ENCODE results near the gene SLC22A14.
"Not testable (repeated sequence)": the region's sequence is repeated elsewhere in the genome, so short reads cannot be mapped to it uniquely, and the experiment has no call there.

The SLC22A14 gene

DNA sequence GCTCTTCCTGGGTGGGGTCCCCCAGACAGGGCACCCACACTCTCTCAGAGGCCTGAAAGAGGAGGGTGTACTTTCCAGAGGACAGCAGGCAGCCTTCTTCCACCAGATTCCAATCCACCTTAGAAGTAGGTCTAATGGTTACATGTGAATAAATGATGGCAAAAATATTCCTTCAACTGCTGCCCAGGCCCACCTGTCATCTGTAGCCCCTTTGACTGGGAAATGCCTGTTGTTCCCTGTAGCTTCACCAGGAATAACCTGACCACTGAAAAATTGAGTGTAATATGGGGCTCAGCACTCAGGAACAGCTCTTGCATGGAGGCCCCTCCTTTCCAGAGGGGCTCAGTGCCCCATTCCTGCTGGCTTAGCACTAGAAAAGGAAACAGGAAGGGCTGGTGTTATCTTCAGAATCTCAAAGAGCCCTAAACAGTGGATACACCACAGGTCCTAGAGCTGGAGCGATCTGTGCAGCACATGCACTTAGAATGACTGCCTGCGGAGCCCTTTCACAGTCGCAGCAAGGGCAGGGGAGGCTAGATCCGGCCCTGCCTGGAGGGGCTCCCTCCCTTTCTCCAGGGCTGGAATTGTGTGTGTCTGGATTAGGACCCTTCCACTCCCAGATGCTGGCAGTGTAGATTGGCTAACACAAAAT, 32.1 kb downstream of the SLC22A14 start:
- DNase-seq = no peak

DNA sequence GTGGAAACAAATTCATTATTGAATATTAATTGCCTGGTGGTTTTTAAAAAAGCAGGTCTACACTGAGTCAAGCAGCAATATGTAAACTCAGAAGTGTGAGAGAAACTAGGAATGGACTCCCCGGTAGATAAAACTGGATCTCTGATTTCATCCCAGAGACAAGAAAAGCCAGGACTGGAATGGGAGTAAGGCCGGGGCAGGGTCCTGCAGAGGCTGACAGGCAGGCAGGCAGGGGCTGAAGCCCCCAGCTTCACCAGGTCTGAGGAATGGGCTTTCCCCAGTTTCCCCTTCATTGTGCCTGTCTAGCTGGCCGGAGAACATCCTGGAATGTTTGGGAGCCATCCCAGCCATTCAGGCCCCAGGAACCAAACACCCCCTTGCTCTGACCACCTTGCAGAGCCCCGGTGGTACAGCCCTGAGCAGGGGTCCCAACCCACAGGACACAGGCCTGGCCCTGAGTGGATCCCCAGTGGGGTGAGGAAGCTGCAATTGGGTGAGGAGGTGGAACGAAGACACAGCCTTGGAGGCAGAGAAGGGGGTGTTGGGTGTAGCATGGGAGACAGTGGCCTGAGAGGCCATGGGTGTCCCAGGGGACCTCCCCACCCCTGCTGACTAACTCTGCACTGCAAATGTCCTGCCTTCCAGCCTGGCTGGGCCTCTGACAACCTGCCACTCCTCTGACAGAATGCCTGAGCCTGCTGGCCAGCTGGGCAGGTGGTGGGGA, 32.8 kb downstream of the SLC22A14 start:
- DNase-seq = no peak

DNA sequence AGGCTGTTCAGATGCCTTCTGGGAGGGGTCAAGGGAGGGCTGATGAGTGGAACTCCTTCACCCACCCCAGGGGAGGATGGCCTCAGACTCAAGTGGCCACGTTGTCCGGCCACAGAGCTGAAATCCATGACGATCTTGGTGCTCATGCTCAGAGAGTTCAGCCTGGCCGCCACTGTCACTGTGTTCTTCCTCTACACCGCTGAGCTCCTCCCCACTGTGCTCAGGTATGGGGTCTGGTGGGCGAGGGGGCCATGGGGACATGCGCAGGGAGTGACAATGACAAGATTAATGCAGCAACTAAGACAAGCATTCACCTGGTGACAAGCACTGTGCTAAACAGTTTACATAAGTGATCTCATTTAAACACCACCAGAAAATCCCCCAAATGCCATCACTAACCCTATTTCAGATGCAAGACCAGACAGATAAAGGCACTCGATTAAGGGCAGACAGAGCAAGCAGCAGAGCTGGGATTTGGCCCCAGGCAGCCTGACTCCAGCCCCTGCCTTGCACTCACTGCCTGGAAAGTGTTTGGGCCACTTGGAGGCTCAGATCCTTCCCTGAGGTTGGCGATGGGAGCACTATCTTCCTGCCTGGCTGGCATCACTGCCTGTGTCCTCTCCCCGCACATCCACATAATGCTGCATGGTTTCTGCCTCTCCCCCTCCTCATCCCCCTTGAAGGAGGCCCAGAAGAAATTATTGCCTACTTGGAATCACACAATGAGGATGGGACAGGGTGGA, 33.6 kb downstream of the SLC22A14 start:
- DNase-seq = no peak

DNA sequence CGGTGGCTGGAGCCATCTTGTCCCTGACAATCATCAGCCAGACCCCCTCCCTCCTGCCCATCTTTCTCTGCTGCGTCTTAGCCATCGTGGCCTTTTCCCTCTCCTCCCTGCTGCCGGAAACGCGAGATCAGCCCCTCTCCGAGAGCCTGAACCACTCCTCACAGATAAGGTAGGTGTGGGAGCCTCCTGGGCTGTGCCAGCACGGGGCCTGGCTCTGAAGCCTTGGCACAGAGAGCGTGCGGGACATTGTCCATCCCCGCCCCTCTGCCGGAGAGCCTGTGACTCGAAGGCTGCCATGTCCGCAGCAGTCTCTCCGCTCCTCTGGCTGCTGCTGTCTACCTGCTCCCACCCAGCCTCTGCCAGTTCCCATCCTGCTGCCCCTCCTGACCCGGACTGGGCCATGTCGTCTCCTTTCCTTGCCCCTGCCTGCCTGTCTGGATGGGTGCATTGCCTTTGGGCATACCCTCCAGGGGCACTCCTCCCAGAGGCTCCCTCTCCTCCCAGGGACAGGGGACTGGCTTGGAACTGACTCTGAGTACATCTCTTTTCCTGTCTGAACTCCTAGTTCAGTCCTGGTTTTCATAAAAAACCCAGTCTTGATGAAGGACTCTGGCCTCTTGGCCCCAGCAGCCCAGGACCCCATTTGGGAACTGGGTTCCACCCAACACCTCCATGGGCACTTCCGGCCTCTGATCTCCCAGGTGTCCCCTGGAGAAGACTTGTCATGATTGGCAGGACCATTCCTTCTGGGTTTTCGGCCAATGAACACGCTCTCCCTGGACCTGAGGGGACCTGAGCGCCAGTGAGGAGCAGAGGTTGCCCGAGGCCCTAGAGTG, 34.5 kb downstream of the SLC22A14 start:
- no peak for DNase-seq

DNA sequence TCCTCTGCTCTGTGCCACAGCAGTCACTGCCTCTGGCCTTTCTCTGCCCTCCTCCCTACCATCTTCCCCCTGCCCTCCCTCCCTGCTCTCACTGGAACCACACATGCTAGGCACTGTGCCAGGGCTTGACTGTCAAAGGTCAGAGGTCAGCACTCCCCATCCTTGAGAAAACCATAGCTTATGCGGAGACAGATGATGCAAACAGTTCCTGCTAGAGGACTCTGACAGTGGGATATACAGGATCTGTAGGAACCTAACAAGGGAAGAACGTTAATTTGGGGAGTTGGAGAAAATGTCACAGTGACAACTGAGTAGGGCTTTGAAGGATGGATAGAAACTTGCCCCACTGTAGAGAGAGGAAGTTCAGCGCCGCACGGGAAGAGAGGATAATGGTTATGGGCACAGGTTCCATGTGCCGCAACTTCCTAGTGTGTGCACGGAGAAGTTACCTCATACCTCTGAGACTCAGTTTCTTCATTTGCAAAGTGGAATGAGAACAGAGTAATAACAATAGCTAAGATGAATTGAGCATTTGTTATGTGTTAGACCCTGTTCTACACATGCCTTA, 35.2 kb downstream of the SLC22A14 start:
- DNase-seq = no peak

DNA sequence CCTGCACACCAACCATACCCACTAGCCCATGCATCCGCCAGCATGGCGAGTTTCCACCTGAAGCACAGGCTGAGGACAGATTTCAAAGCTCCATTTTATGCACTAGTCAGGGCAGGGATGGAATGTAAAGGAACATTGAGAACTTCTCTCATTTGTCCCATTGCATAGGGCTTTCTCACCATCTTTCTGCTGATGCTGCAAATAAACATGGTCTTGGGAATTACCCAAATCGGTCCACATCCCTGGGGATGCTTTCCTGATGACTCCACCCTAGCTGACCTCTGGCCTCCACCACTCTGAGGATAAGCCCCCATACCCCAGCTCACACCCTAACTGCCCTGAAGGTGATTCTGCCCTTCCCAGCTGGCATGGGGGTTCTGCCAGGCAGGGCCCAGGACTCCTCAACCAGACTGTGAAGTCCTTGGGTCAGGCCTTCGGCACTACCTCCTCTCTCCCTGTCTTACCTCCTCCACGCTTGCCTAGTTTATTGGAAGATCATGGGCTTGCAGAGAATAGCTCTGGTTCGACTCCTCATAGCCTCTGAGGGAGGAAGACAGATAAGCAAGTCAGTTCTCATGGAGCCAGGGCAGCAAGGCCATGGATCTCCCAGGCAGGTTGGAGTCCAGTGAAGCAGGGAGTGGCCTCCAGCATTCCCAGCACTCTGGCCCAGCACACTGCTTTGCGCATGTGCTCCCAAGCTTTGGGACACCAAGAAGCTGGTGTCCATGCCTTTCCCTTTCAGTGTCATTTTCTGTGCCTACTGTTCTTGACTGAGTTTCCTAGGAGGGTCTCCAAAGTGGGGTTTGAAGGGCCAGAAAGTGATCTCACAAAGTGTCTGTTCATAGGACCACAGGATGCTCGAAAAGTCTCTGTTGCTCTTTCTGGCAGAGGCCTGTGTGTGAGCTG, 36.9 kb downstream of the SLC22A14 start:
- DNase-seq = no peak

DNA sequence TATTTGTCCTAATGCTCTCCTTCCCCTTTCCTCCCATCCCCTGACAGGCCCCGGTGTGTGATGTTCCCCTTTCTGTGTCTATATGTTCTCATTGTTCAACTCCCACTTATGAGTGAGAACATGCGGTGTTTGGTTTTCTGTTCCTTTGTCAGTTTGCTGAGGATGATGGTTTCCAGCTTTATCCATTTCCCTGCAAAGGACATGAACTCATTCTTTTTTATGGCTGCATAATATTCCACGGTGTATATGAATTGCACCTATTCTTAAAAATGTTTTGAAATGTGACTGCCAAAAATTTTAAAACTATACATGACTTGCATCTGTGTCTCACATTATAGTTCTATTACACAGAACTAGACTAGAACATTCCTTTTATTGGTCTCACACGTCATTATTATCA, 38.5 kb downstream of the SLC22A14 start:
- not testable (repeated sequence) for DNase-seq

DNA sequence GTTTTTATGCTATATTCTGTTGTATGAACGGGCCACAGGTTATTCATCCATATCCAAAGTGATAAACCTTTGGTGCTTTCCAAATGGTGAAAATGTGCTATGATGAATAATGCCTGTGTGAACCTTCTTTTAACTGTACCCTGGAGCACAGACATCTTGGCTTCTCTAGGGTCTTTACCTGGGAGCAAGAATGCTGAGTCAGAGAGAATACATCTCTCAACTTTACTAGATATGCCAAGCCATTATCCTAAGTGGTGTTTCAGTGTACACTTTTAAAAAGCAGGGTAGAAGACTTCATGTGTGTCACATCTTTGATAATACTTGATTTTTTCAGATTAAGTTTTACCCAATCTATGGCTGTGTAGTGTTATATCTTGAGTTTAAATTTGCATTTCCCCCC, 41.0 kb downstream of the SLC22A14 start:
- no peak for DNase-seq

DNA sequence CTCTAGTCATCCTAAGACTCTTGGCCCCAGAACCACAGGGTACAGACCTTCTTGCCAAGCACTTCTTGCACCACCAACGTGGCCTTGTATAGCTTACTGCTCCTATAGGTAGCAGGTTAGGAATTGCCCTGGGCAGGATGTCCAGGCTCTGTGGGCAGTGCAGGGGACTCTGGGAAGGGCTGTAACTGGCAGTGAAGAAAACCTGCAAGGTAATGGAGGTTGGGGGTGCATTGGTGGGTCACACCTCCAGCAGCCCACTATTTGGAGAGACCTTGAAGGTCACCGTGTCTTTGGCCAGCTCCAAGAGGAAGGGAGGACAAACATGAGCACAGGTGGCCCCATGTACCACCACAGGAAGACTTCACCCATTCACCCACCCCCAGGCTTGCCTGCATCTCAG, 43.2 kb downstream of the SLC22A14 start:
- DNase-seq = no peak

DNA sequence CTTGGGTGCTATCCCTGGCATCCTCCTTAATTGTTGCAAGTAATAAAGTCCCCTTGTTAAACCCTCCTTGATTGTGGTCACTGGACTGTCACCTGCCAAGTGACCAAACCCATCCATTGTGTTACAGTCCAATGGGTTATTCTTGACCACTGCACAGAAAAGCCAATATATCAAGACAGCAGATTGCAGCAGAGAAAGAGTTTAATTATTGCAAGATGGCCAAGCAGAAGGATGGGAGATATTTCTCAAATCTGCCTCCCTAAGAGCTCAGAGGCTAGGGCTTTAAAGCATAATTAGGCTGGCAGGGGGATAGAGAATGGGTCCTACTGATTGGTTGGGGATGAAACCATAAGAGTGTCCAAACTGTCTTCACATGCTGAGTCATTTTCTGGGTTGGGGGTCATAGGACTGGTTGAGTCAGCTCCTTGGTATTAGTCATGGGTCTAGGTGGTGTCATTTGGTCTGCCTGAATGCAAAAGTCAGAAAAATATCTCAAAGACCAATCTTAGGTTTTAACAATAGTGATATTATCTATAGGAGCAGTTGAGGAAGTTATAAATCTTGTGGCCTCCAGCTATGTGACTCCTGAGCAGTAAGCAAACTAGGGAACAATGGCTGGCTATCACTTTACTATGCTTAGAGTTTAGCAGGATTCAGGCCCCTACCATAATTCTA, 45.4 kb downstream of the SLC22A14 start:
- no peak for DNase-seq

DNA sequence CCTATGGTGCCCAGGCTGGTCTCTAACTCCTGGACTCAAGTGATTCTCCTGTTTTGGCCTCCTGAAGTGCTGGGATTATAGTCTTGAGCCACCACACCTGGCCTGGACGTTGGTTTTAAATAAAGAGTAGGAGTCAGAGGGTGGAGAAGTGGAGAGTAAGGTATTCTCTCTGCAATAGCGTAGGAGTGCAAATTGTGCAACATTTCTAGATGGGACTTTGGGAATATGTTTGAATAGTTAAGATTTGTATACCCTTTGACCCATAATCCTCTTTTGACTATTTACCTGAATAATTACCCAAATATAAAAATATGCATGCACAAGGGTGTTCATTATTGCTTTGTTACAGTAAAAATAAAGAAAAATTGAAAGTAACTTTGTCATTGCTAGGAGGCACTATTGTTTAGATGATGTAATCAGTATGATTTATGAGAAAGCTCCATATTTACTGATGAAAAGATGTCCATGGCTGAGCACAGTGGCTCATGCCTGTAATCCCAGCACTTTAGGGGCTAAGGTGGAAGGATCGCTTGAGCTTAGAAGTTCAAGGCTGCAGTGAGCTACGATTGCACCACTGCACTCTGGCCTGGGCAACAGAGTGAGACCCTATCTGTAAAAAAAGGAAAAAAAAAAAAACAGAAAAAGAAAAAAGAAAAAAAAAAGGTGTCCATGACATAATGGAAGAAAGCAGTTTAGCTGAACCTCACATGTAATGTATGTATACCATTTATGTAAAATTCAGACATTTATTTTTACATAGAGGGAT, 49.3 kb downstream of the SLC22A14 start:
- DNase-seq = no peak

DNA sequence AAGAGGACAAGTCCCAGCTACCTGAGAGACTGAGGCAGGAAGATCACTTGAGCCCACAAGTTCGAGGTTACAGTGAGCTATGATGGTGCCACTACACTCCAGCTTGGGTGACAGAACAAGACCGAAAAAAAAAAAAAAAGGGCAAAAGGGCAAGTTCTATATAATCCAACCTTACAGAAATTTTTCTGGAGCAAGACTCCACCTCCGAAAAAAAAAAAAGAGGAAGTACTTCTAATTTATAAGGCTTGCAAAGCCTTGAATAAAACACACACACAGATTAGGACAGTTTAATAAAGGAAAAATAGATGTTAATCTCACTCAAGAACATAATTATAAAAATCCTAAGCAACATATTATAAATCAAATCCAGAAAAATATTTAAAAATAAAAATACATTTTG, 50.1 kb downstream of the SLC22A14 start:
- no peak for DNase-seq

DNA sequence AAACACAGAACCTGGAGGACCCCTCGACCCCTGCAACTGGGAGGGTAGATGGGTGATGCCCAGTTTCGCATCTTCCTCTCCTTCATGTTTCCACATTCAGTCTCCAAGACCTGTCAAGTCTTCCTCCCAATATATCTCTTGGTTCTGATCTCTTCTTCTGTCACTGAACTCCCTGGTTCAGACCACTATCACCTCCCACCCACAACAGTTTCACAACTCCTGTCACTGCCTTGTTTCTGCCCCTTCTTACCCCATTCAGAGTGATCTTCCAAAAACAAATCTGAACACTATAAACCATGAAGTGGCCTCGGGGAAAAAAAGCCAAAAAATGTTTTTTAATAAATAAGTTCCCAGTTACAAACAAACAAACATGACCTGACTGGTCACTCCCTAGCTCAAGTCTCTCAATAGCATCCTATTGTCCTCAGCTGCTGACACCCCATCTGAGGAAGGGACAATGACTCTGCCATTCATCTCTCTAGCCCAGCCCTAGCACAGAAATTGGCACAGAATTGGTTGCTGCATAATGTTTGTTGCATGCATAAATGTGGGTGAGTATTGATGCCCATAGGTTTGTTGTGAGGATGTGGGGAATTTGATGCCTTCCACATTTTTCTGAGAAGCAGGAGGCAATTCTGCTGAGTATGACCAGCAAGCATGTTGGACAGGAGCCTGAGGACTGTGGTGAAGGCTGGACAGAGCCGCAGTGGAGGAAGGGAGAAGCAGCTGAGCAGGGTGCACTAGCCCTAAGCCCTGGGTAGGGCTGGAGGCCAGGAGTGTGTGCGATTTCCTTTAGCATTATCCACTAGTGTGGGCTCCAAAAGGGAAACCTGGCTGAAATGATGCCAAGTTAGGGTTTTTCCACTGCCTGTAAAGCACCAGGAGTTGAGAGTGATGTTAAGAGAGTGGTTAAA, 52.3 kb downstream of the SLC22A14 start:
- no peak for DNase-seq

DNA sequence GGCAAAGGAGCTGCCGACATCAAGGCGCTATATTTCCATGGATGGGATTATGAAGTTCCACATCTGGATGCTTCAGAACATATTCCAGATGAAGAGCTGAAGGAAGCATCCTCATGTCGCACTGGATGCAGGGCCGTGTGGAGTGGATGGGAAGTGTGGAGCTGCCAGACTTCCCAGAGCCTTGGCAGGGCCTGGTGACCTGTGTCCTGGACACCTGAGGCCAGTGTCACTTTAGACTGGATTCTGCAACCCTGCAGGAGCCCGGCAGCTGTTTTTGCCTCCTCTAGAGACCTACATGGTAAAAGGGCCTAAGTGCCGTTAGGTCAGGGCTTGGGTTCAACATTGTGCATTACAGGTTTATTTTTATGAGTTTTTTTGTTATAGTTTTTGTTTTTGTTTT, 53.2 kb downstream of the SLC22A14 start:
- no peak for DNase-seq

DNA sequence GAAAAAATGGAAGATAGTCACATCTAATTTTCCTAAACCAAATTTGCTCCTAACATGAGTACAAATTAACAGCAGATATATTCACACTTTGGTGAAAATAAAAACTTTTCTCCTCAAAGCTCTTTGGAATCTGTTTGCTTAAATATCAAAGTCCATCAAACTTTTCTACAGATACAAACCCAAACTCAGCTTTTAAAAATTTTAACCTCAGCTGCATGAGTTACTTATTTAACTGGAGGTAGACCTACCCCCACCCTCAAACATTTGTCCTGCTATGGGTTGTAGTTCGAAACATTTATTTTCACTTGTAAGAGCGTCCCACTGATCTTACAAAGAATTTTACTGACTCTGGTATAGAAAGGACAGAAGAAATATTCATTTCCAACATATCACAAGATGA, 55.6 kb downstream of the SLC22A14 start:
- no peak for DNase-seq

DNA sequence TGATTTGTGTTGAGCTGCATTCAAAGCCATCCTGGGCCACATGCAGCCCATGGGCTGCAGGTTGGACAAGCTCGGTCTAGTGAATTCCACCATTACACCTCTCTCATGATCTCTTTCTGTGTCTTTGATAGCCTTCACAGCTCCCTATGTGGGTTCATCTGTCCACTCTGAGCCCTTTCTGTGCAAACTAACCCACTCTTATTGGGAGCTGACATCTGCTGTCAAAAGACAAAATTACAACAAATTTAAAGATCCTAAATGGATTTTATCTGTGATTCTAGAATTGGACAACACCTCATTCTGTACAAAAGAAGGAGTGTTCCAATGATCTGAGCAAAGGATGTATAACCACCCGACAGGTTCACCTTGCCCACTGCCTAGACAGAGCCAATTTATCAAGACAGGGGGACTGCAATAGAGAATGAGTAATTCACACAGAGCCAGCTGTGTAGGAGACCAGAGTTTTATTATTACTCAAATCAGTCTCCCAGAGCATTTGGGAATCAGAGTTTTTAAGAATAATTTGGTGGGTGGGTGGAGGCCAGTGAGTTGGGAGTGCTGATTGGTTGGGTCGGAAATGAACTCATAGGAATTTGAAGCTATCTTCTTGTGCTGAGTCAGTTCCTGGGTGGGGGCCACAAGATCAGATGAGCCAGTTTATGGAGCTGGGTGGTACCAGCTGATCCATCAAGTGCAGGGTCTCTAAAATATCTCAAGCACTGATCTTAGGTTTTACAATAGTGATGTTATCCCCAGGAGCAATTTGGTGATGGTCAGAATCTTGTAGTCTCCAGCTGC, 61.9 kb downstream of the SLC22A14 start:
- DNase-seq = no peak

DNA sequence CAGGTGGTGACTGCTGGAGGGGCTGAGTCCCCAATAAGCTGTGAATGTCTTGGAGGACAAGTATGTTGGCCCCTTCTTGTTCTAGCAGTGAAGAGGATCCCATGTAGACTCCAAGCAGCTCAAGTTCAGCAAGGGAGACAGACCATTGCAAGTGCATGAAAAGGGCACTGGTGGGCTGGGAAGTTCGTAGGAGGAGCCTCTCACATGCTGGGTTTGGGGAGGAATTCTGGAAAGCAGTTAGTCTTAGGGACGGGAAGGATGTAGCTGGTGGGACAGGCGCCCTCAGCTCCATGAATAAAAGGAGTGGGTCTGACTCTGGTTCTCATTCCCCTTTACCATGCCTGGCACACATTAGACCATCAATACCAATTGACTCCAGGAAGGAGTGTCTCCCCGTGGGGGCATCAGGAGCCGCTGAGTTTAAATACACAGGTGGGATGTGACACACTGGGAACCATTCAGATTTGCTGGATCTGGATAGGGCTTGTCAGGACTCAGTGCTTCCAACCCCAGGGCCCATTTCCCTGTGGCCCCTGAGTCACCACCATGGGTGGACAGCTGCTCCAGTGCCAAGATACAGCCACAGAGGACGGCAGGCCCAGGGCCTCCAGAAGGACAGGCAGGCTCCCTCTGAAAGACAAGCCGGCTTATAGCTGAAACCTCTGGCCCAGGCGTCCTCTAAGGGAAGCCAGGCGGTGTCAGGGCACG, 63.9 kb downstream of the SLC22A14 start:
- DNase-seq = no peak
